Thoracic aorta (tissue), 2 donors: ENCODE measurements around the gene PLCB3. TPM values are rescaled to one million over a fixed set of nuclear protein-coding genes. Genes with fewer than 3 reads are reported as not detected.
A peak's percentile ranks its signal among the peaks of the same experiment; 100 is the strongest.

Experiments
- ATAC-seq: fragments of 150-250 bp; one replicate; pipeline ENCODE4 v1.8.0; 2017; ENCODE audit warnings: low read depth; ENCODE audit not compliant: insufficient number of reproducible peaks, low FRiP score
- DNase-seq: peaks from one replicate; pipeline ENCODE4 v3.0.0-alpha.2; 2020; ENCODE audit warnings: low spot score
- H3K27ac ChIP-seq, 2 donors: fragments of 200-600 bp; sonication (generic); 1 replicate in 1 of 2; 2 replicates in 1 of 2; pipeline ENCODE4 v1.5.1; 2016; ENCODE audit warnings: mild to moderate bottlenecking in 2 of 2, moderate library complexity in 2 of 2
- H3K27me3 ChIP-seq: fragments of 200-600 bp; sonication (generic); replicated peaks from 2 replicates; pipeline ENCODE4 v1.6.0; 2016; ENCODE audit warnings: mild to moderate bottlenecking; ENCODE audit not compliant: insufficient read depth
- H3K36me3 ChIP-seq: fragments of 200-600 bp; sonication (generic); one replicate; pipeline ENCODE4 v1.5.1; 2016
- H3K4me1 ChIP-seq, 2 donors: fragments of 200-600 bp; sonication (generic); 1 replicate in 1 of 2; 2 replicates in 1 of 2; pipeline versions ENCODE4 v1.5.1 to v1.6.0; 2016; ENCODE audit warnings: low read depth in 2 of 2, mild to moderate bottlenecking in 1 of 2; ENCODE audit not compliant: control insufficient read depth in 1 of 2
- H3K4me3 ChIP-seq: fragments of 200-600 bp; sonication (generic); 2 replicates; pipeline ENCODE4 v1.5.1; 2016; ENCODE audit warnings: mild to moderate bottlenecking
- H3K9me3 ChIP-seq: fragments of 200-600 bp; sonication (generic); 2 replicates; pipeline ENCODE4 v1.5.1; 2016
- total RNA-seq, 2 donors: library from RNA; depleted of rRNA; stranded (reverse); fragments of >200 nt; gene quantifications; one replicate each; pipeline versions ENCODE4 v1.1.0 to v1.2.3, GENCODE V29; 2016
- TF ChIP-seq, protein P1 (sequence below): fragments of 200-600 bp; sonication (generic); IDR thresholded peaks from one replicate; pipeline ENCODE4 v1.5.1; 2019; ENCODE audit warnings: antibody characterized with exemption

Gene PLCB3
- total RNA-seq, 2 donors from 2014 or later: 31.5 to 39.7 TPM

DNA sequence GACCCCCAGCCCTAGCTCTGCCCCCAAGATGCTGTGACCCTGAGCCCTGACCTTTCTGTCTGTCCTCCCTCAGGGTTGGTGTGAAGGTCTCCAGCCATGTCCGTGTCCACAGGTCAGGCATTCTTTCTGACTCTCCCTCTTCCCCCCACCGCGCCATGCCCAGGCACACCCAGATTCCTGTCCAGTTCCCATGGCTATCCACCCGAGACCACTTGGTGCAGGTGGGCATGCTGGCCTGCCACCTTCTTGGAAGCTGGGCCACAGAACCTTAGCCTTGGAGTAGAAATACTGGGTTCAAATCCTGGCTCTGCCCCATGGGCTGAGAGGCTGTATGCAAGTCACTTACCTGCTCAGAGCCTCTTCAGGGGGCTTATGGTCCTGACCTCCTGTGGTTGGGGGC is 2.3 kb upstream of the PLCB3 start:
- Histone ChIP-seq H3K9me3 (no peaks in the 10 kb centered on the region), H3K36me3 (peaks cover under 1% of the 10 kb centered on the region), H3K4me1 (peaks cover 27 to 52% of the 10 kb centered on the region in 2 donors), H3K4me3 (no peak overlapping the region), H3K27ac (no peak overlapping the region), H3K27me3 (no peaks in the 10 kb centered on the region)
- DNase-seq (no peak), ATAC-seq (no peak)
- TF ChIP-seq, protein P1, sequence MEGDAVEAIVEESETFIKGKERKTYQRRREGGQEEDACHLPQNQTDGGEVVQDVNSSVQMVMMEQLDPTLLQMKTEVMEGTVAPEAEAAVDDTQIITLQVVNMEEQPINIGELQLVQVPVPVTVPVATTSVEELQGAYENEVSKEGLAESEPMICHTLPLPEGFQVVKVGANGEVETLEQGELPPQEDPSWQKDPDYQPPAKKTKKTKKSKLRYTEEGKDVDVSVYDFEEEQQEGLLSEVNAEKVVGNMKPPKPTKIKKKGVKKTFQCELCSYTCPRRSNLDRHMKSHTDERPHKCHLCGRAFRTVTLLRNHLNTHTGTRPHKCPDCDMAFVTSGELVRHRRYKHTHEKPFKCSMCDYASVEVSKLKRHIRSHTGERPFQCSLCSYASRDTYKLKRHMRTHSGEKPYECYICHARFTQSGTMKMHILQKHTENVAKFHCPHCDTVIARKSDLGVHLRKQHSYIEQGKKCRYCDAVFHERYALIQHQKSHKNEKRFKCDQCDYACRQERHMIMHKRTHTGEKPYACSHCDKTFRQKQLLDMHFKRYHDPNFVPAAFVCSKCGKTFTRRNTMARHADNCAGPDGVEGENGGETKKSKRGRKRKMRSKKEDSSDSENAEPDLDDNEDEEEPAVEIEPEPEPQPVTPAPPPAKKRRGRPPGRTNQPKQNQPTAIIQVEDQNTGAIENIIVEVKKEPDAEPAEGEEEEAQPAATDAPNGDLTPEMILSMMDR: no peak

DNA sequence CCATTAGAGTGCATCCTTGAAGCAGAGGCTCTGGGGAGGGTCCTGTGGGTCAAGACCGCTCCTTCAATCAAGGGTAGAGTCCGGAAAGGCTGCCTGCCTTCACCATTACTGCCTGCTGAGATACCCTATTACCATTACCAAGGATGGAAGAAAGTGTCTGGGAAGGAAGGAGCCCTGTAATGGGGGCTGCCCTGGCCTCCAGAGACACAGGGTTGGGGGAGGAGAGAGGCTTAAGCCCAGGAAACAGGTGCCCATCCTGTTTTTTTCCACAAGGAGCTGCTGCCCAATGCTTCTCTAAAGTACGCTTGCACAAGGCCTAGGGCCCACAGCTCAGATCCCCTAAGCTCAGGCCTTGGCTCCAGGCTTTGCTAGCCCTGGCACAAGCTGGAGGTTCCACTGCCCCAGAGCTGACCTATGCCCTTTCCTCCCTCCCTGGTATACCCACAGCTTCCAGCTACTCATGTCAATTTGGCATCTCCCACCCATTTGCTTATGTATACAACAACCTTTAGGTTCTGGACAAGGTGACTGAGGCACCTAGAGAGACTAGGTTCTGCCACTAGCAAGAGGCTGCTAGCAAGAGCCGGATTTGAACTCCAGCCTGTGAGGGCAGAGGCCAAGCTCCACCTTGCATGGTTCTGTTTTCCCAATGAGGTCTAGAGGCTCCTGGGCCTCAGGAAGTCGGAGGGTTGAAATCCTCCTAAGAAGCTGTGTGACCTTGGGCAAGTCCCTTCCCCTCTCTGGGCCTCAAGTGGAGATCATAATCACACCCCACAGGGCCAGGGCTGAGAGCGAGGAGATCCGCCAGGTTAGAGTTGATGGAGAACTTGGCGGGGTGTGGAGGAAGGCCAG is 1.5 kb upstream of the PLCB3 start:
- ATAC-seq: no peak
- no peak overlapping the region for H3K27ac ChIP-seq
- no peaks in the 10 kb centered on the region for H3K27me3 ChIP-seq
- no peak overlapping the region for H3K4me3 ChIP-seq
- peaks cover 26 to 51% of the 10 kb centered on the region in 2 donors for H3K4me1 ChIP-seq
- TF ChIP-seq, protein P1: no peak
- DNase-seq: no peak
- no peaks in the 10 kb centered on the region for H3K9me3 ChIP-seq
- no peaks in the 10 kb centered on the region for H3K36me3 ChIP-seq

DNA sequence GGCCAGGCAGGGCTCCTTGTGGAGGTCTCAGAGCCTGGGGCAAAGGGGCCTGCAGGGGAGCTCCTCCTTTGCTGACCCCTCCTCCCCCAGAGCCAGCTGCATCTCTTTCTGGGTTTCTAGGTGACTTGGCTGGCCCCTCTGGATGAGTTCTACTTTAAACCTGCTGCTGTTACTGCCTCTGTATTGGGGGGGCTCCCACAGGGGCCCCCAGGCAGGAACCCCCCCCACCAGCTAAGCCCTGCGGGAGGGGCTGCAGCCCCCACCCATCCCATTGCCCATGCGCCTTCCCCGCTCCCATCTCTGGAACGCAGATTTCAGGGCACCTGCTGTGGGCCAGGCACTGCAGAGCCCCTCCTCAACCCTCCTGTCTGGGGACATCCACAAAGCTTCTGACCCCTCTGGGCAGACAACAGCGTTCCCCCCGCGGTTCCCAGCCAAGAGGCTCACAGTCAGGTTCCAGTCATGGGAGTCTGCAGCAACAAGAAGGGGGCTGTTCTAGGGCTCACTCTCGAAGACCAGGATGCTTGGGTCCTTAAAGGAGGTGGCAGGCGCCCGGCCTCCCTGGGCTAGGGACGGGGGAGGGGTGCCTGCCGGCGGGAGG is 815 bp upstream of the PLCB3 start:
- H3K27ac ChIP-seq: no peak overlapping the region
- peaks cover 19 to 44% of the 10 kb centered on the region in 2 donors for H3K4me1 ChIP-seq

DNA sequence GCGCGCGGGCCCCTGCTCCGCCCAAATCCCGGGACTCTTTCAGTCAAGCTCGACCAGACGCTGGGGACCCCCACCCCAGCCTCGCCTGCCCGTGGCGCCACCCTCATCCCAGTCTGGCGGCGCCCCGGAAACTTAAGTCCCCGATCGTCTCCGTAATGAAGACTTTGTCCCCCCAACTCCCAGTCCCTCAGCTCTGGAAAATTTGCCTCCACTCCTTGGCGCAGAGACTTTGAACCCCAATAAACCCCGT is 348 bp downstream of the PLCB3 start:
- DNase-seq: no peak
- TF ChIP-seq, protein P1: no peak
- peak overlapping the region; percentile 61 to 63 for H3K27ac ChIP-seq
- peaks cover 19 to 37% of the 10 kb centered on the region in 2 donors for H3K4me1 ChIP-seq
- H3K27me3 ChIP-seq: no peaks in the 10 kb centered on the region
- peak overlapping the region; percentile 82 for H3K4me3 ChIP-seq
- no peak for ATAC-seq
- peaks cover 15% of the 10 kb centered on the region for H3K36me3 ChIP-seq
- H3K9me3 ChIP-seq: no peaks in the 10 kb centered on the region

More for the DNA sequence above, 815 bp upstream of the PLCB3 start:
- peaks cover 5% of the 10 kb centered on the region for H3K36me3 ChIP-seq
- peak overlapping the region; percentile 82 for H3K4me3 ChIP-seq
- ATAC-seq: no peak
- TF ChIP-seq, protein P1: no peak
- no peaks in the 10 kb centered on the region for H3K27me3 ChIP-seq
- DNase-seq: no peak
- no peaks in the 10 kb centered on the region for H3K9me3 ChIP-seq

DNA sequence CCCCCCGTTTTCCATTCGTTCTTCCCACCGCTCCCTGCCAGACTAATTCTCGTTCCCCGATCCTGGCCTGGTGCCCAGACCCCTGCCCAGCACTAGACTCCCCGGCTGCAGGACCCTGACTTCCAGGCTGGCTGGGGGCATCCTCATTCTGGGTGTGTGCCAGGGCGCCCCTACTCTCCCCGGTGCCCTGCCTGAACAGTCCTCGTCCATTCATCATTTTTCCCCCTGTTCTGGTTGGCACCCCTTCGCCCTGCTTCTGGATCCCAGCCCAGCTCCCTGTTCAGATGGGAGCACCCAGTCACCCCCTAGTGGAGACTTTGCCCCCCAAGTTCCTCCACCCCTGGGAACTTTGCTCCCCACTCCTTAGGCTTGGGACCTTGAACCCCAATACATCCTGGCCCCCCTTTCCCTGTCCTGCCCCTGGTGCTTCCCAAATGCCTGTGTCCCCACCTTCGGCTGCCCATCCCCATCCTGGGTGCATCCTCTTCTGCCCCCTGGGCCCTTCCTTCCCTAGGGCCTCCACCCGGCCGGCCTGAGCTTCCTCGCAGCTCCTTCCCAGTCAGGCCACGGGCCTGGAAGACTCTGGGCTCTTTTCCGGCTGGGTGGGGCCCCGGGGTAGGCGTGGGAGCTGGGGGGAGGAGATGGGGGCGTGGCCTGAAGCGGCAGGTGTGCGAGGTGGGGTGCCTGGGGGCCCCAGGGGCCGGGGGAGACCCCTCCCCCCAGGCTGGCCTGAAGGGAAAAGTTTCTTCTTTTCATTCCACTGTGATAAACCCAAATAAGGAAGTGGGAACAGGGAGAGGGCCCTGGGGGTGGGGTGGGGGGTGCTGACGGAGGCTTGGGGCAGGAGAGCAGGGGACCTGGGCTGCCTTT is 908 bp downstream of the PLCB3 start:
- H3K4me1 ChIP-seq: peaks cover 19 to 37% of the 10 kb centered on the region in 2 donors
- peaks cover 16% of the 10 kb centered on the region for H3K36me3 ChIP-seq
- ATAC-seq (no peak), DNase-seq (no peak)
- TF ChIP-seq, protein P1: peak; percentile 16
- peak overlapping the region; percentile 82 for H3K4me3 ChIP-seq
- H3K27ac ChIP-seq: peak overlapping the region; percentile 61 to 63
- no peaks in the 10 kb centered on the region for H3K27me3 ChIP-seq
- no peaks in the 10 kb centered on the region for H3K9me3 ChIP-seq
